ENCODE measurements around the gene C22orf31.

The C22orf31 gene

DNA sequence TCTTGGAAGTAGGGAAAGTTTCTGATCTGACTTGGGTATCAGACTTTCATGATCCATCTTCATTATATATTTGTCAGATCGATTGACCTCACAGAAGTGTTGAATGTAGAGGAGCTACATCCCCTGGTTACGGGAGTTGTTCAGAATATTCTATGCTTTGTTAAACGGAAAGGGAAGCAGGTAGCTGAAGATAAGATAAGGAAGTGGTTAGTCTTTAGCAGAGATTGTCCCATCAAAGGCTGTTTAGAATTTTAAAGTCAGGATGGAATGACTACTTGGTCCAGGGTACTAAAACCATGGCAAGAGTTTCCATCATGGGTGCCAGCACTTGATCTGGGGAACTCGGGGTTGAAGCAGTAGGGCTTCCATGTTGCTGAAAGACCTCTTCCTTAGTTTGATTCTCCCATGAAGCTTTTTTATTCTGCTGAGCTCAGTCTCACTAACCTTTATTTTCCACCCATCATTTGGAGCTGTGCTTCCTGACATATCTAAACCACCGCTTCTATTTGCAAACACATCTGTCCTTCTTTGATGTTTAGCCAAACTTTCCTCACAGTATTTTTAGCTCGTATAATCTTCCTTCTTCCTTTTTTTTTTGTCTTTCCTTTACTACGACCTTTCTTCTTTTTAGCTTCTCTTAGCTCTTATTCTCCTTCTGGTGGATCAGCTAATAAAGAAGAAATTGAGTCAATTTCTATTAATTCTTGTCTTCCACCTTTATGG, 4.0 kb upstream of the C22orf31 start:
- no peak for DNase-seq (ENCODE audit: extremely low read depth, low read depth)
- TF ChIP-seq, protein P1, sequence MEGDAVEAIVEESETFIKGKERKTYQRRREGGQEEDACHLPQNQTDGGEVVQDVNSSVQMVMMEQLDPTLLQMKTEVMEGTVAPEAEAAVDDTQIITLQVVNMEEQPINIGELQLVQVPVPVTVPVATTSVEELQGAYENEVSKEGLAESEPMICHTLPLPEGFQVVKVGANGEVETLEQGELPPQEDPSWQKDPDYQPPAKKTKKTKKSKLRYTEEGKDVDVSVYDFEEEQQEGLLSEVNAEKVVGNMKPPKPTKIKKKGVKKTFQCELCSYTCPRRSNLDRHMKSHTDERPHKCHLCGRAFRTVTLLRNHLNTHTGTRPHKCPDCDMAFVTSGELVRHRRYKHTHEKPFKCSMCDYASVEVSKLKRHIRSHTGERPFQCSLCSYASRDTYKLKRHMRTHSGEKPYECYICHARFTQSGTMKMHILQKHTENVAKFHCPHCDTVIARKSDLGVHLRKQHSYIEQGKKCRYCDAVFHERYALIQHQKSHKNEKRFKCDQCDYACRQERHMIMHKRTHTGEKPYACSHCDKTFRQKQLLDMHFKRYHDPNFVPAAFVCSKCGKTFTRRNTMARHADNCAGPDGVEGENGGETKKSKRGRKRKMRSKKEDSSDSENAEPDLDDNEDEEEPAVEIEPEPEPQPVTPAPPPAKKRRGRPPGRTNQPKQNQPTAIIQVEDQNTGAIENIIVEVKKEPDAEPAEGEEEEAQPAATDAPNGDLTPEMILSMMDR (IDR thresholded peaks at IDR 0.05; ENCODE audit: low read depth, low read length), result no peak

DNA sequence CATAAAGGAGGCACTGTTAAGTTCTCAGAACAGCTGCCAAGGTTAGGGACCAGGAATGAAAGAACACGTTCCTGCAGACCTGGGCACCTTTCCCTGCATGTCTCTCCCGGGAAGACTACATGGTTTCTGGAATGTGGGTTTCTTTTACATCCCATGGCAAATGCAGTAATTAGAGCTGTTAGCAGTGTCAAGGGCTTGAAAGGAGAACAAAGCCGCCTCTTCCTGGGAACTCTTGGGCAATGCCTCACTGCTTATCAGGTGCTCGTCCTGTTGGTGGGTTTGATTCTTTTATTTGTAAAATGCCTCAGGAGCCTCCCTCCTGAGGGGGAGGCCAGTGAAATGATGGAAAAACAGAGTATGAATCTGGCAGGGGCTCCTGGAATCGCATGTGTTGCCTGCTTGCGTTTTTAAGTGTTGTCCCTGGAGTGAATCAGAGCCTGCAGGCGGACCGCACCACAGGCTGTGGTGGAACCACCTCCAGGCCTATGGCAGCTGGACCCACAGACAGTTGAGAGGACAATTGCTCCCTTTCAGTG, 723 bp upstream of the C22orf31 start:
- TF ChIP-seq, protein P1 (IDR thresholded peaks at IDR 0.05; ENCODE audit: low read depth, low read length), result no peak
- no peak for DNase-seq (ENCODE audit: extremely low read depth, low read depth)

DNA sequence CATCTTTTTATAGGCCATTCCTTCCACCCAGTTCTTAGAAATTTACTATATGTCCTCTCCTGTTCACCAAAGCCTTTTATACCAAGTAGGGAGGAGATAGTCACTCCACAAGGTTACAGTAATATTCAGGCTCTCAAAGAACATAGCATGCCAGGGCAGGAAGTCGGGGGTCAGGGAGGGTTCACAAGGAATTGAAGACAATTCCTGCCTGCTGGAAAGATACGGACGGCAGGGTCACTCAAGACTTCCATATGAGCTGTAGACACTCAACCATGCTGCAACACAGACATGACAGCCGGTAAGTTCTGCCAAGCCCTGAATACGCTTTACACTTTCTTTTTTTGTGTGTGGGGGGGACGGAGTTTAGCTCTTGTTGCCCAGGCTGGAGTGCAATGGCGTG, 700 bp downstream of the C22orf31 start:
- DNase-seq (ENCODE audit: extremely low read depth, low read depth), result no peak
- TF ChIP-seq, protein P1 (IDR thresholded peaks at IDR 0.05; ENCODE audit: low read depth, low read length), result no peak

DNA sequence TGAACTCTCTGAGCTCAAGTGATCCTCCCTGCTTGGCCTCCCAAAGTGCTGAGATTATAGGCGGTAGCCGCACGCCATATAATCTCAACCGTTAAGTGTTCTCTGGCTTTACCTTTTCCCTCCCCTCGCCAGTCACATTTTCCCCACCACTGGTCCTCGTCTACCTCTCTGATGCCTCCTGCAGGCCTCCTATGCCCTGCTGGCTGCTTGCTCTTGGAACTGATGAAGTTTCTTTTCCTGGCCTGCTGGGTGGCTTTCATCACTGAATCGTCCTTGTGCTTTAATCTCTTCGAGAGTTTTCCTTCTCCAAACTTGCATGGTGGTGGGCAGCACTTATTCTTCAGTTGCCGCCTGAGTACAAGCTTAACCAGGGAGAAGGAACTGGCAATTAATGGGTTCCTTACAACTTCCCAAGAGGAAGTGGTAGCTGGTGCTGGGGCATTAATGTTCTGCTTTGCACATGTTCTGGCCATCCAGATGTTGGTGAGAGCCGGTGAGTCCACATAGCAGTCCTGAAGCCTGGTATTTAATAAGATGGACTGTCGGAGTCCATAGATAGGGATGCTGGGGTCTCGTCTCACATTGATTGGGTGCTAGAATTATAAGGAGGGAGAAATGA, 1.3 kb downstream of the C22orf31 start:
- DNase-seq (ENCODE audit: extremely low read depth, low read depth), result no peak
- TF ChIP-seq, protein P1 (IDR thresholded peaks at IDR 0.05; ENCODE audit: low read depth, low read length), result no peak

DNA sequence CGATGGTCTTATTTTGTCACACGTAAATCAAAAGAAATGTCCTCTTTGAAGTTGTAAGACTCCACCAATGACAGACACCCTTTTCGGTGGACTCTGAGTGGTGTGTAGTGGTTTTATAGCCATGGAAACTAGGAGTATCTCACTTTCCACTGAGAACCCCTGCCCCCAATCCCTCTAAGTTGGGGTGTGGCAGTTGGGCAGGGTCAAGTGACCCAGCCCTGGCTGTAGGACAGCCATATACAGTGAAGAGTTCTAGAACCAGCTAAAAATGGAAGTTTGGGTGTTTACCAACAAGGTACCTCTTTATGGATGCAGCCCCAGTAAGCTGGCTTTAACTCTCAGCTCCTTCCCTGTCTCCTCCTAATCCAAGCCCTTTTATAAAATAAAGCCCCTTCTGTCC, 5.2 kb downstream of the C22orf31 start:
- TF ChIP-seq, protein P1 (IDR thresholded peaks at IDR 0.05; ENCODE audit: low read depth, low read length), result no peak
- DNase-seq (ENCODE audit: extremely low read depth, low read depth), result no peak

DNA sequence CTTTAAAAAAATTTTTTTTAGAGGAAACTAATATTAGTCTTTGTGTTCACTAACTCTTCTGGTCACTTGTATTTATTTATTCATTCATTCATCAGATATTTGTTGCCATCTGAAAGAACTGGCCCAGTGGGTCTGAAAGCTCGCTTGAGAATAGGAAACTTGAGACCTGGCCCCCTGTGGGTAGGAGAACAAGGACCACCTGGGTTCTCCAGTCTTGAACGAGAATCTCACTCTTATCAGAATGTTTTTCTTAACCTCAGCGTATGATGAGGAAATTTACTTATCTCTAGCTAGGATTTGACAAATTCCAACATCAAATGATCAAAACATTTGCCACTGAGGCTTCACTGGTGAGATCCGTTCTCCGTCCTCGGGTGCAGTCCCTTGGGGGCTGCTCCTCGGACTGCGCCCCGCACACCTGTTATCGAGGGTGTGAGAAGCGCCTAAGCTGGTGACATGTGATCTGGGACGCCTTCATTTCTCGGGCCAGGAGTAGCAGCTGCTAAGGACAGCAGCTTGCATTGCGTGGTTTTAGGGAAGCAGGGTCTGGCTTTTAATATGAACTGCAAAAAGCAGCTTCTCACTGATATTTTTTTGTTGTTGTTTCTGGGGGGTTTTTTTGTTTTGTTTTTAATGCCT, 6.3 kb downstream of the C22orf31 start:
- TF ChIP-seq, protein P1 (IDR thresholded peaks at IDR 0.05; ENCODE audit: low read depth, low read length), result no peak

DNA sequence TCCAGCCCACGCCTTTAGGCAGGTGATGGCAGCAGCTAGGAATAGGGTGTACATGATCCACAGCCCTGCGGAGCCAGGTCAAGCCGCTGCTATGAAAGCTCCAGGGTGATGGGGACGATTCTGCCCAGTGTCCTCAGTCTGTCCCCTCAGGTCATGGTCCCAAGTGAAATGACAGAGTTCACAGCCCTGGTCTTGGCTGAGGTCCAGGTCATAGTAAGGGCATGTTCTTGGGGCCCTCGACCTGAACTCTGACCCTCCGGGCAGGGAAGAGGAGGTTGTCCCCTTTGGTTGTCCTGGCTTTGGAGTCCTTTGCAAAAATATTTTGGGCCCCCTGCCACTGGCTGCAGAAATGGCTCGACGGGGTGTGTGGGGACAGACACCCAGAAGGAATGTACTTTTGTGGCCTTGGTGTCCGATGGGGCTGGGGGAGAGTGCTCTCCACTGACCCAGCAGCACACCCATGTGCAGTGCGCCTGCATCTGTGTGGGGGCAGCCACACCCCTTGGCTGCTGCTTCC, 7.3 kb downstream of the C22orf31 start:
- DNase-seq (ENCODE audit: extremely low read depth, low read depth), result no peak
- TF ChIP-seq, protein P1 (IDR thresholded peaks at IDR 0.05; ENCODE audit: low read depth, low read length), result no peak

More for the DNA sequence above, 6.3 kb downstream of the C22orf31 start:
- DNase-seq (ENCODE audit: extremely low read depth, low read depth), result no peak

Measured in AG09319 (cell line).